HepG2 (cell line): Measurements from ENCODE around the gene DNAJC7. TPM values are rescaled to one million over a fixed set of nuclear protein-coding genes. Genes with fewer than 3 reads are reported as not detected.
A peak's percentile ranks its signal among the peaks of the same experiment; 100 is the strongest.

Source experiments
- CBX2 ChIP-seq, 2 experiments: fragments of 200-600 bp in 1 of 2; sonication (generic); formaldehyde crosslinking in 1 of 2; IDR thresholded peaks; 2 replicates each; pipeline versions ENCODE4 v1.7.0 to v1.8.1; 2018 to 2022; ENCODE audit warnings: low read depth in 2 of 2, low read length in 1 of 2, mild to moderate bottlenecking in 1 of 2, missing genetic modification reagents in 1 of 2
- EED ChIP-seq: sonication (generic); formaldehyde crosslinking; IDR thresholded peaks from 2 replicates; pipeline ENCODE4 v1.5.0; 2020; ENCODE audit warnings: mild to moderate bottlenecking, missing genetic modification reagents
- ELF1 ChIP-seq: sonication (generic); formaldehyde crosslinking; IDR thresholded peaks from 2 replicates; pipeline ENCODE4 v1.4.0; 2020; ENCODE audit warnings: missing genetic modification reagents
- STAT6 ChIP-seq: sonication (generic); formaldehyde crosslinking; IDR thresholded peaks from 2 replicates; pipeline ENCODE4 v1.4.0; 2020; ENCODE audit warnings: missing genetic modification reagents, mild to moderate bottlenecking, borderline replicate concordance
- XRCC5 ChIP-seq: fragments of 200-400 bp; formaldehyde crosslinking; optimal IDR thresholded peaks from 2 replicates; pipeline ENCODE3; 2017; ENCODE audit warnings: mild to moderate bottlenecking, low read length
- ZFP82 ChIP-seq: sonication (generic); formaldehyde crosslinking; IDR thresholded peaks from 2 replicates; pipeline ENCODE4 v1.5.1; 2020; ENCODE audit warnings: mild to moderate bottlenecking, missing genetic modification reagents, borderline replicate concordance
- ZNF34 ChIP-seq: sonication (generic); formaldehyde crosslinking; IDR thresholded peaks from 2 replicates; pipeline ENCODE4 v1.4.0; 2020; ENCODE audit warnings: mild to moderate bottlenecking, missing genetic modification reagents, borderline replicate concordance
- ZNF589 ChIP-seq: sonication (generic); formaldehyde crosslinking; conservative IDR thresholded peaks from 2 replicates; pipeline ENCODE4 v1.8.0; 2022; ENCODE audit warnings: mild to moderate bottlenecking, moderate library complexity, missing genetic modification reagents
- ZNF687 ChIP-seq: sonication (generic); formaldehyde crosslinking; IDR thresholded peaks from 2 replicates; pipeline ENCODE4 v1.5.1; 2020; ENCODE audit warnings: mild to moderate bottlenecking, missing genetic modification reagents, moderate library complexity
- ZNF761 ChIP-seq: sonication (generic); formaldehyde crosslinking; conservative IDR thresholded peaks from 2 replicates; pipeline ENCODE4 v1.4.0; 2020; ENCODE audit warnings: mild to moderate bottlenecking, missing genetic modification reagents
- ZNF788 ChIP-seq: sonication (generic); formaldehyde crosslinking; IDR thresholded peaks from 2 replicates; pipeline ENCODE4 v1.5.0; 2020; ENCODE audit warnings: mild to moderate bottlenecking, missing genetic modification reagents, borderline replicate concordance
- polyA plus RNA-seq, 8 experiments: library from polyadenylated mRNA; depleted of rRNA in 3 of 8; stranded (reverse) in 7 of 8; unstranded in 1 of 8; fragments of >200 nt; fragmentation: Illumina TruSeq in 4 of 8; extraction: Trizol in 4 of 8; gene quantifications; 2 replicates each; pipeline versions ENCODE4 v1.2.1 to v1.2.3, GENCODE V29; 2011 to 2016; ENCODE audit warnings: low read depth in 4 of 8, missing spikeins in 1 of 8, mixed read lengths in 1 of 8; ENCODE audit not compliant: insufficient read depth in 1 of 8
- total RNA-seq, 5 experiments: library from RNA; depleted of rRNA; stranded (reverse); fragments of >200 nt; fragmentation: Illumina TruSeq; extraction: Trizol; gene quantifications; 2 replicates each; pipeline ENCODE4 v1.2.3, GENCODE V29; 2016; ENCODE audit warnings: low read depth in 1 of 5
- TF ChIP-seq, protein P1 (sequence below): IDR thresholded peaks from 2 replicates; pipeline ENCODE4 v1.4.0; 2020; ENCODE audit warnings: mild to moderate bottlenecking, missing genetic modification reagents

DNAJC7 gene
- total and polyA plus RNA-seq, 2 of the 13 experiments (the other 11 are each of a cell fraction or from before 2014, with no cell fraction given): 47.7 to 132 TPM

DNA sequence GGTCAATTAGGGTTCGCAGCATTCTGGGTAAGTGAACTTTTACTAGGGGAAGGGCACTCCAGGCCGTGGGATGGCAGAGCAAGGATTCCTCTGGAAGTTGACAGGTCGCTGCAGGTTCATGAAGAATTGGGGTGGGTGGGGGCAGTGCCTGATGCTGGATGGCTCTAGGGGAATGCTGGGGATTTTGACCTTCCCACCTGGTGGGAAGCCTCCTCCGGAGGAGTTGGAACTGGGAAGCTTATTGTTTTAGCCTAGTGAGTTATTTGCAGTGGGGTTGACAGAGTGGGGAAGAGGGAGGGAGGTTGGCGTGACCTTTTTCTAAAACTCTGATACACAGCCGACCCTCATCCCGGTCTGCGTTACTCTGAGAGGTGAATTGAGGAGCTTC, 33.8 kb upstream of the DNAJC7 start (continued):
- no peak for TF ChIP-seq ZFP82 (CRISPR knock-in tag)
- TF ChIP-seq ZNF761 (CRISPR knock-in tag): no peak
- TF ChIP-seq ZNF687 (CRISPR knock-in tag): no peak
- peak; percentile 1 for TF ChIP-seq XRCC5
- TF ChIP-seq ZNF788 (CRISPR knock-in tag): no peak
- TF ChIP-seq STAT6 (CRISPR knock-in tag): no peak
- TF ChIP-seq CBX2 (IDR thresholded peaks at IDR 0.05; ENCODE audit: low read depth, low read length): no peak
- no peak for TF ChIP-seq CBX2 (CRISPR knock-in tag; IDR thresholded peaks at IDR 0.05; ENCODE audit: low read depth)
- TF ChIP-seq ELF1: no peak
- 0 out of 2 replicates have a peak, but pooled peaks have one; percentile 7 for TF ChIP-seq ZNF34
- TF ChIP-seq, protein P1, sequence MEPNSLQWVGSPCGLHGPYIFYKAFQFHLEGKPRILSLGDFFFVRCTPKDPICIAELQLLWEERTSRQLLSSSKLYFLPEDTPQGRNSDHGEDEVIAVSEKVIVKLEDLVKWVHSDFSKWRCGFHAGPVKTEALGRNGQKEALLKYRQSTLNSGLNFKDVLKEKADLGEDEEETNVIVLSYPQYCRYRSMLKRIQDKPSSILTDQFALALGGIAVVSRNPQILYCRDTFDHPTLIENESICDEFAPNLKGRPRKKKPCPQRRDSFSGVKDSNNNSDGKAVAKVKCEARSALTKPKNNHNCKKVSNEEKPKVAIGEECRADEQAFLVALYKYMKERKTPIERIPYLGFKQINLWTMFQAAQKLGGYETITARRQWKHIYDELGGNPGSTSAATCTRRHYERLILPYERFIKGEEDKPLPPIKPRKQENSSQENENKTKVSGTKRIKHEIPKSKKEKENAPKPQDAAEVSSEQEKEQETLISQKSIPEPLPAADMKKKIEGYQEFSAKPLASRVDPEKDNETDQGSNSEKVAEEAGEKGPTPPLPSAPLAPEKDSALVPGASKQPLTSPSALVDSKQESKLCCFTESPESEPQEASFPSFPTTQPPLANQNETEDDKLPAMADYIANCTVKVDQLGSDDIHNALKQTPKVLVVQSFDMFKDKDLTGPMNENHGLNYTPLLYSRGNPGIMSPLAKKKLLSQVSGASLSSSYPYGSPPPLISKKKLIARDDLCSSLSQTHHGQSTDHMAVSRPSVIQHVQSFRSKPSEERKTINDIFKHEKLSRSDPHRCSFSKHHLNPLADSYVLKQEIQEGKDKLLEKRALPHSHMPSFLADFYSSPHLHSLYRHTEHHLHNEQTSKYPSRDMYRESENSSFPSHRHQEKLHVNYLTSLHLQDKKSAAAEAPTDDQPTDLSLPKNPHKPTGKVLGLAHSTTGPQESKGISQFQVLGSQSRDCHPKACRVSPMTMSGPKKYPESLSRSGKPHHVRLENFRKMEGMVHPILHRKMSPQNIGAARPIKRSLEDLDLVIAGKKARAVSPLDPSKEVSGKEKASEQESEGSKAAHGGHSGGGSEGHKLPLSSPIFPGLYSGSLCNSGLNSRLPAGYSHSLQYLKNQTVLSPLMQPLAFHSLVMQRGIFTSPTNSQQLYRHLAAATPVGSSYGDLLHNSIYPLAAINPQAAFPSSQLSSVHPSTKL (CRISPR knock-in tag): no peak
- TF ChIP-seq ZNF589: no peak
- no peak for TF ChIP-seq EED (CRISPR knock-in tag)
